Renal cortex interstitium (tissue), 11 donors: Measurements from ENCODE around the gene CLCN7. TPM values are rescaled to one million over a fixed set of nuclear protein-coding genes. Genes with fewer than 3 reads are reported as not detected.

ENCODE experiments used
- DNase-seq, 11 donors: peaks; one replicate each; pipeline ENCODE4 v3.0.0-alpha.2; 2013; ENCODE audit warnings: low read depth in 9 of 11, low spot score in 4 of 11; ENCODE audit errors: extremely low read depth in 1 of 11
- polyA plus RNA-seq, 3 donors: library from polyadenylated mRNA; unstranded; fragments of 120-200 nt; gene quantifications; one replicate each; pipeline ENCODE4 v1.2.1, GENCODE V29; 2013; ENCODE audit not compliant: insufficient read length in 3 of 3

The CLCN7 gene
- polyA plus RNA-seq, 3 donors: 44.9 to 62.2 (median 51.7) TPM

- no peak for DNase-seq
Measured at GRCh38 chr16:1398826-1399581, 75.8 kb downstream of the CLCN7 start.

GRCh38 chr16:1398351-1398750 is 76.5 kb downstream of the CLCN7 start:
- DNase-seq: no peak

DNA sequence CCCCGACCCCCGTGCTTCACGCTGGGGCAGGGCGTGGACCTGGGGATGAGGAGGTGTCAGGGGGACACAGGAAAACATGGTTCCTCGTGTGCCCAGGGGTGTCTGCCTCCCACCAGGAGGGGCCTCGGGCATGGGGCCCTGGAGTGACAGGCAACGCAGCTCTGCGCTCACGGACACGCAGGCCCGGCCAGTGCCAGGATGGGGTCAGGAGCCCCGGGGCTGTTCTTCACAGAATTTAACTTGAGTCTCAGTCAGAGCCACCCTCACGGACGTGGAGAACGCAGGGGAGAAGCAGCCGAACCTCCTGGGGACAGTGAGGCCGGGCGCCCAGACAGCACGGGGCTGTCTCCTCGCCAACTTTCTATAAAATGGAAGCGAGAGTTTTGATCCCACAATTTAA is 77.0 kb downstream of the CLCN7 start:
- DNase-seq: no peak

DNA sequence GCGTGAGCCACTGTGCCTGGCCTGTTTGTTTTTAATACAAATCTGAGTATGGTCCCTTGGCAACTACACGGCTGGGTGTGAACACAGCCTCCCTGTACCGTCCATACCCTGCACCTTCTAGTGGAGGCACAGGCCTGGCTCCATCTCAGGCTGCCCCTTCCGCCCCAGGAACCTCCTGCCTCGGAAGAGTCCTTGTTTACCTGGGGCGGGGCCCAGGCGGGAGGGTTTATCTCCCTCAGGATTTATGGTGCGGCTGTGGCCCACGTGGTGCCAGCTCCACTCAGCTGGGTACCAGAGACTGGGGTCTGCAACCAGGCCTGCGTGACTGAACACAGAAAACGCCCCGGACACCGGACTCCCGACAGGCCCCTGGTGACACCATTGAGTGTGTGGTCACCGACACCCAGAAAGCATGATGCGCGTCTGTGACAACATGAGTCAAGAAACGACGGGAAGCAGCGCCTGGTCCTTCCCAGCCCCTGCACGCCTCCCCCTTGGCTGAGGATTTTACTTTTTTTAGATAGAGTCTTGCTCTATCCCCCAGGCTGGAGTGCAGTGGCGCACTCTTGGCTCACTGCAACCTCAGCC is 79.3 kb downstream of the CLCN7 start:
- DNase-seq: no peak

Other genes with a start within 250 kb of the CLCN7 start
- gene TPSG1, start 249.8 kb downstream of the CLCN7 start, polyA plus RNA-seq: 1 to 10 TPM; 1.1 to 1.7 (median 1.1) TPM
- under 1 TPM in 1 of 3 donors, not detected in 2; 0.37 TPM for gene TPSB2, start 244.8 kb downstream of the CLCN7 start, polyA plus RNA-seq
- under 1 TPM in 1 of 3 donors, not detected in 2; 0.22 TPM for gene TPSAB1, start 234.3 kb downstream of the CLCN7 start, polyA plus RNA-seq
- gene TPSD1, start 219.0 kb downstream of the CLCN7 start, polyA plus RNA-seq: under 1 TPM in 1 of 3 donors, not detected in 2; 0.95 TPM
- 100 to 1,000 TPM; 151 to 176 (median 155) TPM for gene UBE2I, start 165.4 kb downstream of the CLCN7 start, polyA plus RNA-seq
- 10 to 100 TPM in 1 of 3 donors, 1 to 10 TPM in 2; 5.3 to 14.6 (median 6.6) TPM for gene BAIAP3, start 141.4 kb downstream of the CLCN7 start, polyA plus RNA-seq
- gene TSR3, start 123.2 kb downstream of the CLCN7 start, polyA plus RNA-seq: 10 to 100 TPM; 34.7 to 57.8 (median 54.9) TPM
- gene GNPTG, start 123.1 kb downstream of the CLCN7 start, polyA plus RNA-seq: 10 to 100 TPM; 49.2 to 76.7 (median 65.5) TPM
- 10 to 100 TPM; 16.2 to 30.6 (median 20.0) TPM for gene UNKL, start 60.3 kb downstream of the CLCN7 start, polyA plus RNA-seq
- gene UQCC4, start 54.3 kb downstream of the CLCN7 start, polyA plus RNA-seq: 10 to 100 TPM; 11.4 to 16.3 (median 13.6) TPM
- gene PERCC1, start 44.0 kb downstream of the CLCN7 start, polyA plus RNA-seq: not detected
- gene CCDC154, start 30.5 kb downstream of the CLCN7 start, polyA plus RNA-seq: 1 to 10 TPM; 2.0 to 3.9 (median 3.6) TPM
- under 1 TPM in 1 of 3 donors, not detected in 2; 0.09 TPM for gene PTX4, start 13.9 kb upstream of the CLCN7 start, polyA plus RNA-seq
- 10 to 100 TPM; 24.1 to 46.2 (median 38.0) TPM for gene TELO2, start 18.3 kb upstream of the CLCN7 start, polyA plus RNA-seq
- 10 to 100 TPM; 15.9 to 23.6 (median 22.6) TPM for gene TMEM204, start 58.6 kb upstream of the CLCN7 start, polyA plus RNA-seq
- 10 to 100 TPM; 36.2 to 45.5 (median 44.1) TPM for gene IFT140, start 137.0 kb upstream of the CLCN7 start, polyA plus RNA-seq
- 10 to 100 TPM; 20.0 to 30.0 (median 21.2) TPM for gene CRAMP1, start 137.3 kb upstream of the CLCN7 start, polyA plus RNA-seq
- 10 to 100 TPM; 75.6 to 82.4 (median 80.4) TPM for gene JPT2, start 203.3 kb upstream of the CLCN7 start, polyA plus RNA-seq
- gene MAPK8IP3, start 231.2 kb upstream of the CLCN7 start, polyA plus RNA-seq: 10 to 100 TPM; 47.2 to 91.9 (median 57.6) TPM